T1000 (cell line): ENCODE data around the gene AVPI1.
"Not testable (repeated sequence)": the region's sequence is repeated elsewhere in the genome, so short reads cannot be mapped to it uniquely, and the experiment has no call there.

Experiments used
- DNase-seq: peaks from one replicate; lab custom pipeline; 2025; ENCODE audit warnings: mixed read lengths; lab: John Stamatoyannopoulos, UW

The AVPI1 gene

DNA sequence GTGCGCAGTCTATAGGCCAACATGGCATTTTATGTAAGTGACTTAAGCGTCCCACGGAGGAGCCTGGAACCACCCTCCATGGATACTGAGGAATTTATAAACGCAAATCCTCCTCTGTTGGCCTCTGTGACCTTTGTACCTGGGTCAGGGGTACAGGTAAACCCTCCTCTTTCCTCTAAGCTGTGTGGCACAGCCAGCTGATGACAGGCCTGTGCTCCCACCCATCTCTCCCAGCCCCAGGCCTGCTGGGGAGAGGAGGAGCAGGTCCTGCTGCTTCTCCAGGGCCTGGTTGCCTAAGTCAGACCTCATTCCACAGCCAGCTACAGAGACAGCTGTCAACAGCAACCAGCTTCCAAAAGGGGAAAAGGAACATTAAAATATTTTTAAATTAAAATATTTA lies 5.0 kb downstream of the AVPI1 start:
- DNase-seq = no peak

DNA sequence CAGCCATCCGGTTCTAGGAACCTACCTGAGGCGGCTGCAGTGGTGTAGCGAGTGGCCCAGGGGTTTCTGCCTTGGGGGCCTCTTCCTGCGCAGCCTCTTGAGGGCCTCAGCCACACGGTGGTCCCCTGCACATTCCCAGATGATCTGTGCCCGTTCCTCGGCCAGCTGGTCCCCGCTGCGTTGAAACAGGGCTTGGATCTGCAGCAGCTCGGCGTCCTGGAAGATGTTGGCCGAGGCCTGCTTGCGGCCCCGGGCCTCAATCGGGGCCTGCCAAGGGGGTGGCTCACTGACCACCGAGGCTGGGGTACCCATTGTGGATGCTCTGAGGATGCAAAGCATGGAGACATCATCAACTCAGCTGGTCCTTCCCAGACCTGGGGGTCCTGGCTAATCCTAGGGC lies 7.4 kb downstream of the AVPI1 start:
- no peak for DNase-seq

DNA sequence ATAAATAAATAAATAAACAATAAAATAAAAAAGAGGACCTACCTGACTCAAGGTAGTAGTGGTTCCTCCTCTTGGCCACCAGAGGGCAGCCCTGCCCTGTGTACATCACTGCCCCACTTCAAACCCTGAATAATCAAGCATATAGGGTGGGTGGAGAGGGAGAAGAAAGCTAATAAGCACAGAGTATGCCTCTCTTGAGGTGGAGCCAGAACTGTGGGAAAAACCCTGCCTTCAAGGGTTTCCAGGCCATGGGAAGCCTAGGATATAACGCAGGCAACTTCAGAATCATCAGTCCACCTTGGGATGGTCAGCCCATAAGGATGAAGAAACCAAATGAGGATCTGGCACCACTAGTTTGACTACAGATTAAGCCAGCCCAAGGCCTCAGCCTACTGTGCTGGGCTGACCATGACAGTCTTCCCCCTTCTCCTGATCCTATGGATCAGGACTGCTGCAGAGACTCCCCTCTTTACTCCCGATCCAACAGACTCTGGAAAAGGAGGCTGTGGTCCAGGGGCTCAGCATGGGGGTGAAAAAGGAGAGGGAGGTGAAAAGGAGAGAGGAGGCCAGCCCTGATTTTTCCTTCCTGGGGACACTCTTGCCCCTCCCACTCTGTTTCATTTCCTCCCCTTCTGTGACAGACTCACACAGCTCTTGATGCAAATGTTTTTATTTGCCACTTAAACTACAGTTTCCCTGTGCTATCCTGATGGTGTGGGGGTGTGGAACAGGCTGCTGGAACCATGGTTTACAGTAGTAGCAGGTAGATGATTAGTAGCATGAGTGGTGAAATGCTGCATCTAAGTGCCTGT lies 10.1 kb downstream of the AVPI1 start:
- DNase-seq = no peak

DNA sequence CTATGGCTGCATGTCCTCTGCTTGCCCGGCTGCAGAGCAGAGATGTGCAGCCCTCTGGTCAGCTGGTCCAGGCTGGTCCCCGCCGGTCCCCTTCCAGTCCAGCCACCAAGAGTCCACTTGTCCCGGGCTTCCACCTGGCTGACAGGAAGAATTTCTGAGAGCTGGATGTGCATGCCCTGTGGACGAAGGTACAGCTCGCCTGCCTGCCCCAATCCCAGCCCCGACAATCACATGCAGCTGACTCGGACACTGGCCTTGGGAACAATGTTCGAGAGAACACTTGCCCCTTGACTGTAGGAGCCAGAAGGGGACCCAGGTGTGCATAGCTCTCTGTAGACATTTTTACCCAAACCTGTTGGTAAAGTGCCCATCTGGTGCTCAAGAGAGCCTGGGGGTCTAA lies 11.8 kb downstream of the AVPI1 start:
- DNase-seq = no peak

DNA sequence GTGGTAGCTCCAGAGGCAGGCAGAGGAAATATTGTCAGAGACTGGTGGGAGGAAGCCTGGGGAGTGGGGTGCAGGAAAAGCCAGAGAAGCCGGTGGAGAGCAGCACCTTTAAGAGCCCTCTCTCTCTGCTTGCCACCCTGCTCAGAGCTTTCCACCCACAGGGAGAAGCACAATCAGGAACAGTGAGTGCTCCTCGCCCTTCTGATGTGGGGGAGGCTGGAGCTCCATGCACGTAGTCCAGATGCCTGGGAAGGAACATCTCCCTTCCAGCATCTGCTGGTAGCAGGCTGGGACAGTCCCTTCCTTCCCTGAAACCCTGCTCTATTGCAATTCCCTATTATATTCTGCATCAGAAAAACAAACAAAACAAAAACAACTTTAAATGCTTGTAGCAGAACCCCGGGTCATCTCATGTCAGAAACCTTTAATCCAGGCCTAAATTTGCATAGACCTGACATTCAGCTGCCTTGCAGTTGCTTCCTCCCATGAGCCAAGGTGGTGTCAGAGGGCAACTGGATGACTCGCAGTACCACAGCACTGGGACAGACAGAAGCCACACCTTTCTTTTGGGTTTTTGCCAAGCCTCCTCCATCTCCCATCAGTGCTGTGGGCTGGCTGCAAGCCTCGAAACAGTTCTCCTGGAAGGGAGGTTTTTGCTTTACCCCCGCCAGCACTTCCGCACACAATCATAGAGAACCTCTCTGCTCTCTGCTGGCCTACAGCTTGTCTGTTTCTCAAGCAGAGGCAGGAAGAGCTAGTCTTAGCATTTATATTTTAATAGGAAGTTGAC lies 13.1 kb downstream of the AVPI1 start:
- DNase-seq = peak; percentile 22

DNA sequence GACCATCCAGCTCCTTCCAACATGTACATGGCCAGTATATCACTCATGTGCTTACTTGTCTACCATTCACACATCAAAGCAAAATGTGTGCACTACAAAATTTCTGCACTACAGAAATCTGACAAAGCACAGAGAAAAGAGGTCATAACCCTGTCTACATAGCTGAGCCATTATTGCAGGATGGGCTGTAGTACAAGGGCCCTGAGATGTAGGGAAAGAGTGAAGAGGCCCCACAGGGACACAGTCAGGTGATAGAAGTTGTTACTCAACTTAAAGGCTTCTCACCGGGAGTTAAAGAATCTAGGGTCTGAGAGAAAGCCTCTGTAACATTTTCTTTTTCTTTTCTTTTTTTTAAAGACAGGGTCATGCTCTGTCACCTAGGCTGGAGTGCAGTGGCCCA lies 17.5 kb downstream of the AVPI1 start:
- DNase-seq = no peak

DNA sequence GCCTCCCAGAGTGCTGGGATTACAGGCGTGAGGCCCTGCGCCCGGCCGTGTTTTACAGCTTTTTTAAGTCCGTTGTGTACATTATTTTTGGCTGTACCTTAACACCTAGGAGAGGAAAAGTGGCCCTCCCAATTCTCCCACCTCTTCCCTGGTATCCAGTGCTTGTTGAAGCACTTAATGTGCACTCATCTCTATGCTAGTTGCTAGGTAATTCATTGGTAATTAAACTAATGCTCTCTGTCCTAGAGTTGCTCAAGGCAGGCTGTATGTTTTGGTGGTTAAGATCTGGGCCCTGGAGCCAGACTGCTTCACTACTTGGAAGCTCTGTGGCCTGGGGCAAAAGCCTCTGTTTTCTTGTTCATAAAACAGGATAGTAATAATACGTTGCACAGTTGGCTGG lies 19.6 kb downstream of the AVPI1 start:
- DNase-seq = no peak

DNA sequence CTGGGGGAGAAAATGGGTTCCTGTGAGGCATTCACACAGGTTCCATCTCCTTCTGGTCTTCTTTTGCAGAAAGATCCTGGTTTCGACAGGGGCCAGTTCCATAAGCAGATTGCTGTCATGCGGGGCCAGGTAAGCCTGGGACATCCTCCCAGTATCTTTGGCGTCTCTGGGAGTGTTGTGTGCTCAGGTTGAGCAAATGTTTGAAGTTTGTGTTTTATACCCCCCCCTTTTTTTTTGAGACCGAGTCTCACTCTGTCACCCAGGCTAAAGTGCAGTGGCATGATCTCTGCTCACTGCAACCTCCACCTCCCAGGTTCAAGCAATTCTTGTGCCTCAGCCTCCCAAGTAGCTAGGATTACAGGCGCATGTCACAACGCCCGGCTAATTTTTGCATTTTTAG lies 20.0 kb downstream of the AVPI1 start:
- DNase-seq = no peak

DNA sequence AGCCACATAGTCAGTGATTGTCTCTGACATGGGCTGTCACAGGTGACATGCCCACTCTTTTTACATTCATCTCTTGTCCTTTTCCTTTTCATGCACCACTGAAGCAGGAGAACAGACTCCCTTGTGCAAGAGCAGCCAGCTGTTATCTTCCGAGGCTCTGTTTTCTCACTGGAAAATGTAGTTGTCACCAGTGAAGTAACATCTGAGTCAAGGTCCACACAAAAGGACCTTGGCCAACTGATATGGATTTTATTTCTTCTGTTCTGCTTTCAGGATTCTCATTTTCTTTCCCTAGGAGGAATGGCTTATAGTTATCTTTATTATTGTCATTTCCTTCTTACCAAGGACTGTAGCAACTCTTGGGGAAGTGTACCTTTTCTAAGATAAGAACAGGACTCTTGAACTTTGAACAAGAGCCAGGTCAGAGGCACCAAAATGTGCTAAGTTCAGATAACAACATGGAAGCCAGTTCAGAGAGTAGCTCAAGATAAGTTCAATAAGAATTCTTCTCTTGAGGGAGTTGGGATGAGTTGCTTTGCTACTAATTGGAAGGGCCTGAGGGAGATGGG lies 22.7 kb downstream of the AVPI1 start:
- no peak for DNase-seq

DNA sequence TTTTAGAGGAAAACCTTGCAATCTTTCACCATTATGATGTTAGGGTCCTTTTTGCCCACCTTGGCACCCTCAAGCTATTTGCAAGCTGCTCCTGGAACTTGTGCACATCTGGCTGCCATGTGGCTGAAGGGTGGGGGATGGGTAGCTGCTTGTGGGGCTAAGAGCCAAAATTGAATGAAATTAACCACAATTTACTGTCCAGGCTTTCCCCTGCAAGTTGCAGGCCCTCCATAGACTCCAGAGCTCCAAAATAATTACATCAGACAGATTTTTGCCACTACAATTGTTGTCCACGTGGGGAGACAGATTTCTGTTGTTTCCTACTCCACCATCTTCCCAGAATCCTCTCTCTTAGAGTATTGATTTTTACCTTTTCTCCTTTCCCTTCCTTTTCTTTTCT lies 27.5 kb downstream of the AVPI1 start:
- no peak for DNase-seq

DNA sequence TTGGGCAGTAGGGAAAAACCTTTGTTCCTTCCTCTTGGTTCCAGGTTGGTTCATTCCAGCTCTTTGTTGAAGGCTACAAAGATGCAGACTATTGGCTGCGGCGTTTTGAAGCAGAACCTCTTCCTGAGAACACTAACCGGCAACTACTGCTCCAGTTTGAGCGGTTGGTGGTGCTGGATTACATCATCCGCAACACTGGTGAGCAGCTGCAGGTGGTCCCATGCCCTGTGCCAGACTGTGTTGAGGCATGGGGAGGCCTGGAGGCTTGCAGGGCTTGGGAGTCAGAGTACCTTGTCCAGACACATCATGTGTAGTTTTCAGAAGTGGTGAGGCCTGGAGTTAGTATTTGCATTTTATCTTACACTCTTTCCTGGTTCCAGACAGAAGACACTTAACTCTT lies 30.3 kb downstream of the AVPI1 start:
- DNase-seq = no peak

DNA sequence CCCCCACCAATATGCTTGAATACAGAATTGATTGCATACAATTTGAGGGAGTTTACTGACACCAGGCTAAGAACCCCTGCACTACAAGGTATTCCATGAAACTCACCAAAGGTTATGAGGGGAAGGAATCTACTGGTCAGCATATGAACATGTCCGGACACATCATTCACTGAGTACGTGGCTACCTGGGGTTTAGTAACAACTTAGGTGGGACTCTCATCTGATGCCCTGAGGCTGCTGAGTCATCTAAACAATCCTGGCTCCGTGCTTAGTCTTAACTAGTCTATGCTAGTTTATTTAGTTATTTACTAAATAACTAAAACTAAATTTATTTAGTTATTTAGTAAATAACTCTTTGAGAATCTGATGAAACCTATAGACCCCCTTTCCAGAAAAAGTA lies 35.3 kb downstream of the AVPI1 start:
- DNase-seq = no peak

DNA sequence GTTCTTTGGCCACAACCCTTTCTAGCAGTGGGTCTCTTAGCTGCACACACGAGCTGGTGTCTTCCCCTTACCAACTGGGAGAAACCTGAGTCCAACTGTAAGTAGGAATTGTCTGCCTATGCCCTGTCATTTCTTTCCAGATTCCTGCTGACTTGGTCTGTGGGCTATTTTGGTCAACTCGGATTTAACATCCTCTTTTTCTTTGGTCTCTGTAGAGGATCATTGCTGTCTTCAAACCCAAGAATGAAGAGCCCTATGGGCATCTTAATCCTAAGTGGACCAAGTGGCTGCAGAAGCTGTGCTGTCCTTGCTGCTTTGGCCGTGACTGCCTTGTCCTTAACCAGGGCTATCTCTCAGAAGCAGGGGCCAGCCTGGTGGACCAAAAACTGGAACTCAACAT lies 36.3 kb downstream of the AVPI1 start:
- no peak for DNase-seq

DNA sequence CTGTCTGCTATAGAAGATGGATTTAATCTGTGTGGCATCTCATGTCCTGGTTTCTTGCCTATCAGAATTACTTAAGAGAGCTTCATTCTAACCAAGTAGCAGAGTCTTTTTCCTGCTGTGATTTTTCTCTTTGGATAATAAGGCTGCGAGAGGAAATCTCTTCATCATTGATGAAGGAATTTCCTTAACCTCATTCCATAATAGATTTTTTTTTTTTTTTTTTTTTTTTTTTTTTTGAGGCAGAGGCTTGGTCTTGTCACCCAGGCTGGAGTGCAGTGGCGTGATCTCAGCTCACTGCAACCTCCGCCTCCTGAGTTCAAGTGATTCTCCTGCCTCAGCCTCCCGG lies 37.7 kb downstream of the AVPI1 start:
- DNase-seq = not testable (repeated sequence)

DNA sequence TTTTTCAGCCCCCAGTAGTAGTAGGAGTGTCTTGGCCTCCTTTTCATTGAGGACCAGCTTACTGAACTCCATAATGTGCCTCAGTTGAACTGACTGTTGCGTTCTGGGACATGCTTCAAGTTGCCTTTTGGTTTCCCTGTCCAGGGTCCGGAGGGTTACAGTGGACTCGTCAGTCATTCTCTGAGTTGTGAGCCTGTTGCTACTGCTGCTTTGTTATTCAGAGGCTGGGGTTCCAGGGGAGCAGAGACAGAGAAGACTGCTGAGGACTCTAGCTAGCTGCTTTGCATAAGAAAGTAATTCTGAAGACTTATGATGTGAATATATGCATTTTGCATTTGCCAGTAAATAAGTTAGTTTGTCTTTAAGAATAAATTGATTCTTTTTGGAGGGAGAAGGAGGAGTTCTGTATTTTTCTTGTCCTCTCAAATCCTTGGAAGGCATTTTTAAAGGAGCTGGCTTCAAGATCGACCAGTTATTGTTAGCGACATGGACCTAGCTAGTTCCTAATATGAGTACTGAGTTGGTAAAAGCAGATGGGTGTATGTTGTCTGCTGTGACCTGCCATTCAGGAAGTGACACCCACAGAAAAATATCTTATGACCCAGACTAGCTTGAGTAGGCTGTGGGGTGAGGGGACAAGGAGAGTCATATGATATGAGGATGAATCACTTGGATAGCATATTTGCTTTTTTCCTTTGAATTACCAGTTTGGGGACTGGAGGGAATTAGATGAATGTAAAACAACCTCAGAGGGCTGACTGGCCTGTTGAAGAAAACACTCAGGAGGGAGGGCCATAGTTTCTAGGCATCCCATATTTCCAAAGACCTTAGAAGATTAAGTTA lies 38.3 kb downstream of the AVPI1 start:
- DNase-seq = peak; percentile 55

DNA sequence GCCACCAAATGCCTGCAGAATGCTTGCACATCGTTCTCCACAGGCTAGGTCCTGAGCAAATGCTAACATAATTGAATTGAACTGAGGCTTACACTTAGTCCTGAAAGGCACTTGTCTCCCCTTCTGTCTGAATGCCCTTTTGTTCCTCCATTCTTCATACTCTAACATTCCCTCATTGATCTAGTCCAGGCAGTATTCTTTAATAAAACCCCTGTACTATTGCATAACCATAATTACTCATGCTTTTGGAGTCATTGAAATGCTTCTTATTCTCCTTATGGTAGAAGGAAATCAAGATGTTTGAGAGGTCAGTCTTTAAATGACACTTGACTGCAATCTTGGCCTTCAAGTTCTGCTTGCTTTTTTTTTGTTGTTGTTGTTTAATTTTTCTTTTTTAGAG lies 39.5 kb downstream of the AVPI1 start:
- no peak for DNase-seq

DNA sequence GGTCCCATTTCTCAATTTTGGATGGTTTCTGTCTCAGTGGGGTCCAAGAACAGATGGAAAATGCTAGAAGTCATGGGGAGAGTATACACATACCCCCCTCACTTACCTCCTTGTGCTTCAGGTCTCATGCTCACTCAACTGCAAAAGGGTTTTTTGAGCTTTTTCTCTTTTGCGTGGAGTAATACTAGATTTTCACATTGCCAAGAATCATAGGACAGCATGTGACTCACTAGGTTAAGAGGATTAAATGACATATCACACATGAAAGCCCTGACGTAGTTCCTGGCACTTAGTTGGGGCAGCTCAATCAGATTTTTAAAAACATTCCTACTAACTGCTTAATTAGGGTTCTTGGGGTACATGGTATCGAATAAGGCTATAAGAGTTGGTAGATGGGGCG lies 42.1 kb downstream of the AVPI1 start:
- no peak for DNase-seq

DNA sequence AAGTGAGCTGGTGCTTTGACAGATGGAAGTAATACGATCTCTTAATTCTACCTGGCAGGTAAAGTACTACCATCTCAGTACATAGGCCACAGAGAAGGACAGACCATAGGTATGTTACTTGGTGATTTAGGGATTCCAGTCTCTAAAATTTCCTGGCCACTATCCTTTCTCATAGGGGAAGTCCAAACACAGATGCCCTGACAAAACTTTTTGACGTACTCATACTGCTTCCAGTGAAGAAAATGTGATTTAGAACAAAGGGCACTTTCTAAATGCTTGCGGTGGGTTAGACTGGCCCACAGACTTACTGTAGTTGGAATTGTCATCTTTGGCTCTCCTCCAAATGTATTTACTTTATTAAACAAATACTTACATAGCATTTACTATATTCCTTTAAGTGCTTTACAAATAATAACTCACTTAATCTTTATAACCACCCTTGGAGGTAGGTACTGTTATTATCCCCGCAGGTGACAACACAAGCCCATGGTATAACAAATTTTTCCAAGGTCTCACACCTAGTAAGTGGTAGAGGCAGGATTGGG lies 43.5 kb downstream of the AVPI1 start:
- no peak for DNase-seq

DNA sequence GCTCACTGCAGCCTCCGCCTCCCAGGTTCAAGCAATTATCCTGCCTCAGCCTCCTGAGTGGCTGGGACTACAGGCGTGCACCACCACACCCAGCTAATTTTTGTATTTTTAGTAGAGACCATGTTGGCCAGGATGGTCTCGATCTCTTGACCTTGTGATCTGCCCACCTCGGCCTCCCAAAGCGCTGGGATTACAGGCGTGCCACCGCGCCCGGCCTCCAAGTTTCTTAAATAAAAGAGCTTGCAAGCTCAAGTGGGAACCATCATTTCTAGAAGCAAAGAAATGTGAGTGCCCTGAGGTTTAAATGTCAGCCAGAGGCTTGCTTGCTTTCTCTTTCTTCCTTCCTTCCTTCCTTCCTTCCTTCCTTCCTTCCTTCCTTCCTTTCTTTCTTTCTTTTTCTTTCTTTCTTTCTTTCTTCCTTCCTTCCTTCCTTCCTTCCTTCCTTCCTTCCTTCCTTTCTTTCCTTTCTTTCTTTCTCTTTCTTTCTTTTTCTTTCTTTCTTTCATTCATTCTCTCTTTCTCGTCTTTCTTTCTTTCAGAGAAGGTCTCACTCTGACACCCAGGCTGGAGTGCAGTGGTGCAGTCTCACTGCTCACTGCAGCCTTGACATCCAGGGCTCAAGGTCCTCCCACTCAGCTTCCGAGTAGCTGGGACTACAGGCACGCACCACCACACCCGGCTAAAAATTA lies 44.4 kb downstream of the AVPI1 start:
- not testable (repeated sequence) for DNase-seq

DNA sequence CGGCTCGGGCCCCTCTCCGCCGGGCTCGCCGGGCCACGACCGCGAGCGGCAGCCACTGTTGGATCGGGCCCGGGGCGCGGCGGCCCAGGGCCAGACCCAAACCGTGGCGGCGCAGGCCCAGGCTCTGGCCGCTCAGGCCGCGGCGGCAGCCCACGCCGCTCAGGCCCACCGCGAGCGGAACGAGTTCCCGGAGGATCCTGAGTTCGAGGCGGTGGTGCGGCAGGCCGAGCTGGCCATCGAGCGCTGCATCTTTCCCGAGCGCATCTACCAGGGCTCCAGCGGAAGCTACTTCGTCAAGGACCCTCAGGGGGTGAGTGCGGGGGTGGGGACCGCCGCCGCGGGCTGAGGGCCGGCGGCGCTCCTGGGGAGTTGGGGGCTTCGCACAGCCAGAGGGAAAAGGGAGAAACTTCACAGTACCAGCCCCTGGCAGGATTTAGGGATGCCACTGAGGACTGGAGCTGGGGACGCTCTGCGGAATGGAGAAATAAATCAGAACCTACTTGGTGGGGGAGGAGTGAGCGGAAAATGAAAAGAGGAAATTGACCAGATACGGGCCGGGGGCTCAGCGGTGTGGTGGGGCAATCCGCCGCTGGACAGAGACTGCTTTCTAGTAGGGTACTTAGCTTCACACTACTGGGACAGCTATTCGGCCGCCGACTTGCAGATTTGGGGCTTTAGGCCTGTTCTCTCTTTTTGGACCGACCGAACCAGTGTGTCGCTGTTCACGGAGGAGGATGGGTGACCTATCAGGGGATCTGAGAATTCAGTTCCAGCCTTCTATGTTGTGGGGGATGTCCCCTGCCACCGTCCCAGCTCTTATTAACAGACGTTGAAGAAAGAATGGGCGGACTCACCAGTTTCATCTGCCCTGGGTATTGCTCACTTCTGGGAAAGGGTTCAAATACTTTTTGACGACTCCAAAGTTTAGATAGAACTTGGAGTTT lies 45.9 kb downstream of the AVPI1 start:
- DNase-seq = no peak
